Ishikawa (cell line): ENCODE results near the gene NTM.

Experiments
- CEBPB ChIP-seq: IDR thresholded peaks from 2 replicates; pipeline ENCODE4 v1.6.1; 2012
- CREB1 ChIP-seq: IDR thresholded peaks from 2 replicates; pipeline ENCODE4 v1.6.1; 2012; ENCODE audit warnings: low read depth
- EGR1 ChIP-seq: IDR thresholded peaks from 2 replicates; pipeline ENCODE4 v1.6.1; 2012
- EP300 ChIP-seq: IDR thresholded peaks from 2 replicates; pipeline ENCODE4 v1.6.1; 2012; ENCODE audit warnings: borderline replicate concordance
- FOXM1 ChIP-seq: IDR thresholded peaks from 2 replicates; pipeline ENCODE4 v1.6.1; 2012; ENCODE audit warnings: low read depth, borderline replicate concordance
- MAX ChIP-seq: IDR thresholded peaks from 2 replicates; pipeline ENCODE4 v1.6.1; 2012
- NFIC ChIP-seq: IDR thresholded peaks from 2 replicates; pipeline ENCODE4 v1.6.1; 2012
- RAD21 ChIP-seq: IDR thresholded peaks from 2 replicates; pipeline ENCODE4 v1.6.1; 2012; ENCODE audit warnings: low read depth
- TAF1 ChIP-seq: IDR thresholded peaks from 2 replicates; pipeline ENCODE4 v1.6.1; 2012; ENCODE audit warnings: low read depth, mild to moderate bottlenecking
- TCF12 ChIP-seq: IDR thresholded peaks from 2 replicates; pipeline ENCODE4 v1.6.1; 2012; ENCODE audit warnings: low read depth
- TEAD4 ChIP-seq: IDR thresholded peaks from 2 replicates; pipeline ENCODE4 v1.6.1; 2012
- YY1 ChIP-seq: IDR thresholded peaks from 2 replicates; pipeline ENCODE4 v1.6.1; 2012; ENCODE audit warnings: low read depth
- ZBTB7A ChIP-seq: IDR thresholded peaks from 2 replicates; pipeline ENCODE4 v1.6.1; 2012; ENCODE audit warnings: low read depth
- TF ChIP-seq, protein P1 (sequence below): IDR thresholded peaks from 2 replicates; pipeline ENCODE4 v1.6.1; 2012
- TF ChIP-seq, protein P2 (sequence below): IDR thresholded peaks from 2 replicates; pipeline ENCODE4 v1.6.1; 2012; ENCODE audit warnings: low read depth, mild to moderate bottlenecking

NTM gene

DNA sequence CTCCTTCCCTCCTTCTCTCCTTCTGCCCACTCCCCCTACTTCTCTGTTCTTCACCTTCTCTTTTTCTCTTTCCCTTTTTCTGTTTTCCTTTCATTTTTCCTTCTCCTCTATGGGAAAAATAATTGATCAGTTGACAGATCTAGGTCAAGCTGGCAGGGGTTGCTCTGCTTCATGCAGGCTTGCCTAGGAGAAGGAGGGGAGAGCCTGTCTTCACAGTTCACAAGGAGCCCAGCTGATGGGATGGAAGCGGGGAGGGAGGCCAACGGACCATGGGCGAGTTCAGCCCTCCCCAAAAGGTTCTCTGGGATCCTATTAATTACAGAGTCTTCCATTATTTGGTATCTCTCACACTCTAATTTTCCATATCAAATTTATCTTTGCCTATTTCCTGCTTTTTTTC lies 5.5 kb downstream of the NTM start:
- TF ChIP-seq TEAD4 (no peak), TAF1 (no peak), CEBPB (no peak), EGR1 (no peak), YY1 (no peak), TCF12 (no peak), EP300 (no peak), NFIC (no peak), ZBTB7A (no peak), FOXM1 (no peak)
- TF ChIP-seq, protein P1, sequence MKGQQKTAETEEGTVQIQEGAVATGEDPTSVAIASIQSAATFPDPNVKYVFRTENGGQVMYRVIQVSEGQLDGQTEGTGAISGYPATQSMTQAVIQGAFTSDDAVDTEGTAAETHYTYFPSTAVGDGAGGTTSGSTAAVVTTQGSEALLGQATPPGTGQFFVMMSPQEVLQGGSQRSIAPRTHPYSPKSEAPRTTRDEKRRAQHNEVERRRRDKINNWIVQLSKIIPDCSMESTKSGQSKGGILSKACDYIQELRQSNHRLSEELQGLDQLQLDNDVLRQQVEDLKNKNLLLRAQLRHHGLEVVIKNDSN, result no peak
- TF ChIP-seq, protein P2, sequence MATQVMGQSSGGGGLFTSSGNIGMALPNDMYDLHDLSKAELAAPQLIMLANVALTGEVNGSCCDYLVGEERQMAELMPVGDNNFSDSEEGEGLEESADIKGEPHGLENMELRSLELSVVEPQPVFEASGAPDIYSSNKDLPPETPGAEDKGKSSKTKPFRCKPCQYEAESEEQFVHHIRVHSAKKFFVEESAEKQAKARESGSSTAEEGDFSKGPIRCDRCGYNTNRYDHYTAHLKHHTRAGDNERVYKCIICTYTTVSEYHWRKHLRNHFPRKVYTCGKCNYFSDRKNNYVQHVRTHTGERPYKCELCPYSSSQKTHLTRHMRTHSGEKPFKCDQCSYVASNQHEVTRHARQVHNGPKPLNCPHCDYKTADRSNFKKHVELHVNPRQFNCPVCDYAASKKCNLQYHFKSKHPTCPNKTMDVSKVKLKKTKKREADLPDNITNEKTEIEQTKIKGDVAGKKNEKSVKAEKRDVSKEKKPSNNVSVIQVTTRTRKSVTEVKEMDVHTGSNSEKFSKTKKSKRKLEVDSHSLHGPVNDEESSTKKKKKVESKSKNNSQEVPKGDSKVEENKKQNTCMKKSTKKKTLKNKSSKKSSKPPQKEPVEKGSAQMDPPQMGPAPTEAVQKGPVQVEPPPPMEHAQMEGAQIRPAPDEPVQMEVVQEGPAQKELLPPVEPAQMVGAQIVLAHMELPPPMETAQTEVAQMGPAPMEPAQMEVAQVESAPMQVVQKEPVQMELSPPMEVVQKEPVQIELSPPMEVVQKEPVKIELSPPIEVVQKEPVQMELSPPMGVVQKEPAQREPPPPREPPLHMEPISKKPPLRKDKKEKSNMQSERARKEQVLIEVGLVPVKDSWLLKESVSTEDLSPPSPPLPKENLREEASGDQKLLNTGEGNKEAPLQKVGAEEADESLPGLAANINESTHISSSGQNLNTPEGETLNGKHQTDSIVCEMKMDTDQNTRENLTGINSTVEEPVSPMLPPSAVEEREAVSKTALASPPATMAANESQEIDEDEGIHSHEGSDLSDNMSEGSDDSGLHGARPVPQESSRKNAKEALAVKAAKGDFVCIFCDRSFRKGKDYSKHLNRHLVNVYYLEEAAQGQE, result no peak

DNA sequence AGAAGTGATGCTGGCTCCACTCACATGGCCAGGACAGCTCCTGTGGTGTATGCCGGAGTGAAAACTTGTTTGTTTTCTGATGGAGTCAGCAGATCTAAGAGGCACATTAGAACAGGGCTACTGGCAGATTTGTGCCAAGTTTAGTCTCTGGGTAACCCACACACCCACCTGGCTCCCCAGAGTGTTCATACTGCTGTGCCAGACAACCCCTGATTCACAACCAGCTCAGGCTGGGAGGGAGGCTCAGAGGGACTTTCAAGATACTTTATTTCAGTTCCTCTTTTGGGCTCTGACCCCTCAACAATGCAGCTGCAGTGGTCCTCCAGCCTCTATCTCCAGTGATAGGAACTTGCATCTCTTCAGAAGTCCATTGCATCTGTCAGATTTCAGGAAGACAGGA lies 8.5 kb downstream of the NTM start:
- TF ChIP-seq, protein P1, result no peak
- TF ChIP-seq TAF1 (no peak), EP300 (no peak), EGR1 (no peak), FOXM1 (no peak), NFIC (no peak), TCF12 (no peak)

DNA sequence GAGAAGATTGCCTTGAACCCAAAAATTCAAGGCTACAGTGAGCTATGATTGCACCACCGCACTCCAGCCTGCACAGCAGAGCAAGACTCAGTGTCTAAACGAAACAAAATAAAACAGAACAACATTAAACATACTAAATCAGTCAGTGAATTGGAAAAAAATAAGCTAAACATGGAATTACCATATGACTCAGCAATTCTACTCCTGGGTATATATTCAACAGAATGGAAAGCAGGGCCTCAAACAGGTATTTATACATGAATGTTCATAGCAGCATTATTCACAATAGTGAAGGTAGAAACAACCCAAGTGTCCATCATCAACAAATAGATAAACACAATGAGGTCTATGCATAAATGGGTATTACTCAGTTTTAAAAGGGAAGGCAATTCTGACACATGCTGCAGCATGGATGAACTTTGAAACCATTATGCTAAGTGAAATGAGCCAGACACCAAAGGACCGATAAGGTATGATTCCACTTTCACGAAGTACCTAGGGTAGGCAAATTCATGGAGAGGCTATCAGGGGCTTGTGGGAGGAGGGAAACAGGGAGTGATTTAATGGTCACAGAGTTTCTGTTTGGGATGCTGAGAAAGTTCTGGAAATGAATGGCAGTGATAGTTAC lies 15.5 kb downstream of the NTM start:
- TF ChIP-seq EGR1, result no peak
- TF ChIP-seq, protein P1, result no peak
- TF ChIP-seq FOXM1, result no peak
- TF ChIP-seq RAD21, result no peak
- no peak for TF ChIP-seq CEBPB
- TF ChIP-seq NFIC, result no peak
- no peak for TF ChIP-seq ZBTB7A
- no peak for TF ChIP-seq EP300
- TF ChIP-seq, protein P2, result no peak
- no peak for TF ChIP-seq YY1
- no peak for TF ChIP-seq TAF1
- TF ChIP-seq CREB1, result no peak
- no peak for TF ChIP-seq TEAD4

- TF ChIP-seq NFIC, result no peak
- TF ChIP-seq MAX, result no peak
- TF ChIP-seq CREB1, result no peak
- no peak for TF ChIP-seq TAF1
- no peak for TF ChIP-seq EGR1
- no peak for TF ChIP-seq RAD21
- no peak for TF ChIP-seq YY1
- no peak for TF ChIP-seq CEBPB
- no peak for TF ChIP-seq TEAD4
- no peak for TF ChIP-seq TCF12
Observed at GRCh38 chr11:131386408-131386807, 16.0 kb downstream of the NTM start.

DNA sequence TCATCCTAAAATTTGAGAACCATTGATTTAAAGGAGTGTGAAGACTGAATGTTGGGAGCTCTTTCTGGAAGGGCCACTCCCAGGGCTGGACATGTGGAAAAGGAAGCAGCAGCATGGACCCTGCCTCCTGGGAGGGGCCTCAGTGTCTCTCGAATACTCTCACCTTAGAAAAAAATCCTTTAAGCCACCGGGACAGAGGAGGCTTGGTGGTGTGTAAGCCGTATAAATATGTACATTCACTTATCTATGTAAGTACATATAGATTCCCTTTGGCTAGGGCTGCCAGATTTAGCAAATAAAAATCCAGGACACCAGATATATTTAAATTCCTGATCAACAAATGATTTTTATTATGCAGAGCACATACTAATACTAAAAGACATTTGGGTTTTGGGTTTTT lies 17.6 kb downstream of the NTM start:
- no peak for TF ChIP-seq EGR1
- TF ChIP-seq YY1, result no peak
- TF ChIP-seq EP300, result no peak
- no peak for TF ChIP-seq NFIC
- no peak for TF ChIP-seq TAF1
- no peak for TF ChIP-seq TEAD4
- TF ChIP-seq TCF12, result no peak
- TF ChIP-seq FOXM1, result no peak

DNA sequence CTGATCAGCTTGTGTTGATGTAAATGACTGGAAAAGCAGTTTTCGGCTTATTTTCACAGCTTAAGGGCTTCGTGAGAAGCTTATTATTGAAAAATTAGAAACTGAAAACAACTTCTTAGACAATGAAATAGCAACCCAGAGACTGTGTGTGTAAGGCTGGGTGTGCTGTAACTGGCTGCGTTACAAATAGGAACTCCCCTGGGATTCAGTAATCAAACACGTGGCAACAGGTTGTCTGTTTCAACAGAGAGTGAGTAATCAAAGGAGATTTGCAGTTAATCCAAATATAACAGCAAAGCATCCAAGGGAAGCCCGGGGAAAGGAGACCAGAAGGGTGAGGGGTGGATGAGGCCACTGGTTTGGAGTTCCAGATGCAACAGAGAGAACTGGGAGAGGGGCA lies 19.2 kb downstream of the NTM start:
- no peak for TF ChIP-seq FOXM1
- no peak for TF ChIP-seq CREB1
- TF ChIP-seq ZBTB7A, result no peak
- TF ChIP-seq MAX, result no peak
- TF ChIP-seq EP300, result no peak
- TF ChIP-seq, protein P1, result no peak
- TF ChIP-seq TCF12, result no peak
- no peak for TF ChIP-seq CEBPB
- TF ChIP-seq EGR1, result no peak
- TF ChIP-seq, protein P2, result no peak
- no peak for TF ChIP-seq RAD21
- no peak for TF ChIP-seq YY1
- TF ChIP-seq TAF1, result no peak
